ENCODE data around the gene HMGA1. TPM values are rescaled to one million over a fixed set of nuclear protein-coding genes. Genes with fewer than 3 reads are reported as not detected.

HMGA1 gene
- total and polyA plus RNA-seq, 2 of the 13 experiments (the other 11 are each of a cell fraction or from before 2014, with no cell fraction given) = 117 to 145 TPM

GRCh38 chr6:34195726-34196115 lies 41.0 kb upstream of the HMGA1 start (continued):
- no peak for TF ChIP-seq ZBTB40 (IDR thresholded peaks at IDR 0.05)
- TF ChIP-seq ZBTB40 (CRISPR knock-in tag; IDR thresholded peaks at IDR 0.05) = no peak
- TF ChIP-seq ZBTB25 (CRISPR knock-in tag; IDR thresholded peaks at IDR 0.05) = no peak
- TF ChIP-seq ZNF574 (CRISPR knock-in tag; IDR thresholded peaks at IDR 0.05) = 0 out of 2 replicates have a peak, but pooled peaks have one; percentile 15
- no peak for TF ChIP-seq PRDM15 (CRISPR knock-in tag; IDR thresholded peaks at IDR 0.05)
- no peak for TF ChIP-seq ATF4 (CRISPR knock-in tag; IDR thresholded peaks at IDR 0.05)
- TF ChIP-seq FOXP1 (IDR thresholded peaks at IDR 0.05) = no peak
- TF ChIP-seq FOXP1 (CRISPR knock-in tag; IDR thresholded peaks at IDR 0.05) = no peak

All from HepG2 (cell line).